Mucosa of descending colon (tissue), 3 donors: ENCODE measurements around the gene NR6A1. TPM values are rescaled to one million over a fixed set of nuclear protein-coding genes. Genes with fewer than 3 reads are reported as not detected.

ENCODE experiments used
- ATAC-seq: fragments of 200-7000 bp; cut with Tn5 transposase; one replicate; pipeline ENCODE4 v1.9.1; 2020; ENCODE audit warnings: mild to moderate bottlenecking, moderate library complexity
- DNase-seq, 3 donors: peaks; one replicate each; pipeline ENCODE4 v3.0.0-alpha.2; 2020
- H3K36me3 ChIP-seq: fragments of 200-600 bp; one replicate; pipeline ENCODE4 v1.8.0; 2021; ENCODE audit warnings: low read depth, mild to moderate bottlenecking
- H3K4me1 ChIP-seq: fragments of 200-600 bp; one replicate; pipeline ENCODE4 v1.8.0; 2021; ENCODE audit warnings: low read depth, mild to moderate bottlenecking
- H3K4me3 ChIP-seq: fragments of 200-600 bp; one replicate; pipeline ENCODE4 v1.8.0; 2021; ENCODE audit warnings: mild to moderate bottlenecking
- H3K9me3 ChIP-seq: fragments of 200-600 bp; one replicate; pipeline ENCODE4 v1.8.0; 2021; ENCODE audit warnings: mild to moderate bottlenecking
- intact Hi-C, 2 donors: fragments of 100-400 bp; cut with DNase I in 1 of 2; cut with micrococcal nuclease in 1 of 2; formaldehyde crosslinking; loops; one replicate each; pipeline versions ENCODE4 v1.11.0 to v1.11.1; 2022; cut with DNase I, micrococcal nuclease
- total RNA-seq, 3 donors: library from RNA; stranded (reverse); fragmentation: NEBNext Ultra II Directional in 2 of 3; extraction: Animal tissue kit (Norgen Biotek cat#: 25700) in 2 of 3; gene quantifications; one replicate each; pipeline versions ENCODE4 v1.2.1 to v1.2.4, GENCODE V29; 2021 to 2023
- TF ChIP-seq, protein P1 (sequence below): fragments of 200-600 bp; IDR thresholded peaks from one replicate; pipeline ENCODE4 v1.8.0; 2022; ENCODE audit warnings: antibody characterized with exemption, mild to moderate bottlenecking
- donor health status: DM: no; HTN: no; CAD: no; lungs with moderate emphysema.
- donor health status: DM: no; HTN: no; CAD: no.
- donor health status: DM: no; HTN: yes; CAD: no.

The NR6A1 gene
- total RNA-seq, 3 donors from 2014 or later: 5.6 to 8.4 (median 7.0) TPM

DNA sequence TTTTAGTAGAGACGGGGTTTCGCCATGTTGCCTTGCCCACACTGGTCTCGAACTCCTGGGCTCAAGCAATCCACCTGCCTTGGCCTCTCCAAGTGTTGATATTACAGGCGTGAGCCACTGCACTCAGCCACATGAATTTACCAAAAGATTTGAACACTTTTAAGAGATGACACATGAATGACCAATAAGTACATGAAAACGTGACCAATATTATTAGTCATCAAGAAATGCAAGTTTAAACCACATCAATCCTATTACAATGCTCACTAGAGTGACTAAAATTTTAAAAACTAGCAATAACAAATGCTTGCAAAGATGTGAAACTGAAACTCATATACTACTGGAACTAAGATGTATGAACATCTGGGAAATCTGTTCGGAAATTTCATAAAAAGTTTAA lies 54.3 kb downstream of the NR6A1 start:
- intact Hi-C loops: no loop called here
- DNase-seq (no peak), ATAC-seq (no peak)

DNA sequence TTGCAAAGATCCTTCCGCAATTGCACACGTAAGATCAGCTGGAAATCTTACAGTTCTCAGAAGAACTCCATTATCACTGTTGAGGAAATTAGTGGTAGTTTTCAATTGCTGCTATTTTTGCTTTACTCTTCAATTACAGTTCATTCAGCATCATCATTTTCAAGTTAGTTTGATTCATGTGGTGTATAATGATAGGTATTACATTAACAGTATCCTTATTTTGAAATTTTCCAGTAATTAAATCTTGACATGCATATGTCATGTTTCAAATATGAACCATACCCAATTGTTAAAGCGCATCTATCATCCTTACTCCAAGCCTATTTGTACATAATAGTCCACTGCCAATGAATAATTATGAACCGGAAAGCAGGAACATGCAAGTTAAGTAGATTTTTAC lies 60.3 kb downstream of the NR6A1 start:
- ATAC-seq (no peak), DNase-seq (no peak)
- H3K4me3 ChIP-seq: no peak overlapping the region
- intact Hi-C loops: loop anchor here in 1 of 2 donors (5.0 kb wide), 1 partner anchor 93 kb away; no protein-coding TSS in a partner anchor
- TF ChIP-seq, protein P1, sequence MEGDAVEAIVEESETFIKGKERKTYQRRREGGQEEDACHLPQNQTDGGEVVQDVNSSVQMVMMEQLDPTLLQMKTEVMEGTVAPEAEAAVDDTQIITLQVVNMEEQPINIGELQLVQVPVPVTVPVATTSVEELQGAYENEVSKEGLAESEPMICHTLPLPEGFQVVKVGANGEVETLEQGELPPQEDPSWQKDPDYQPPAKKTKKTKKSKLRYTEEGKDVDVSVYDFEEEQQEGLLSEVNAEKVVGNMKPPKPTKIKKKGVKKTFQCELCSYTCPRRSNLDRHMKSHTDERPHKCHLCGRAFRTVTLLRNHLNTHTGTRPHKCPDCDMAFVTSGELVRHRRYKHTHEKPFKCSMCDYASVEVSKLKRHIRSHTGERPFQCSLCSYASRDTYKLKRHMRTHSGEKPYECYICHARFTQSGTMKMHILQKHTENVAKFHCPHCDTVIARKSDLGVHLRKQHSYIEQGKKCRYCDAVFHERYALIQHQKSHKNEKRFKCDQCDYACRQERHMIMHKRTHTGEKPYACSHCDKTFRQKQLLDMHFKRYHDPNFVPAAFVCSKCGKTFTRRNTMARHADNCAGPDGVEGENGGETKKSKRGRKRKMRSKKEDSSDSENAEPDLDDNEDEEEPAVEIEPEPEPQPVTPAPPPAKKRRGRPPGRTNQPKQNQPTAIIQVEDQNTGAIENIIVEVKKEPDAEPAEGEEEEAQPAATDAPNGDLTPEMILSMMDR: no peak
- H3K9me3 ChIP-seq: no peaks in the 10 kb centered on the region
- peaks cover 9% of the 10 kb centered on the region for H3K4me1 ChIP-seq
- no peaks in the 10 kb centered on the region for H3K36me3 ChIP-seq

More for the DNA sequence above, 54.3 kb downstream of the NR6A1 start:
- Histone ChIP-seq H3K36me3 (no peaks in the 10 kb centered on the region), H3K4me3 (no peak overlapping the region), H3K9me3 (no peaks in the 10 kb centered on the region), H3K4me1 (peaks cover 7% of the 10 kb centered on the region)
- TF ChIP-seq, protein P1: no peak

DNA sequence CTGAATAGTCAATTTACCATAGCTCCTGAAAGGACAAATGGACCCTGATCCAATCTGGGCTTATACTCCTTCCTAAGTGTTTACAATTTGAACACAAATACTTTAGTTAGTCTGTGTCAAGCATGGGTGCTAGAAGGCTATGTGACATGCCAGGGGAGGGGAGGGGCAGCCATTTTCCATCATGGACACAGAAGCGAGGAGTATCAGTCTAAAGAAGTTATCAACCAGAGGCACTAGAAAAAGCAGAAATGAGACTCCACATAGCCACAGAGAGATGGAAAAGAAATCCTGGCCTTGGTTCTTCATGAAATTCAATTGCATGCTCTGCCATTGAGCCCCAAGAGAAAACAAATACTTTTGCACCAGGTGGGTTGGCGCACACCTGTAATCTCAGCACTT lies 61.8 kb downstream of the NR6A1 start:
- intact Hi-C loops: no loop called here
- Histone ChIP-seq H3K9me3 (no peaks in the 10 kb centered on the region), H3K4me3 (no peak overlapping the region), H3K36me3 (no peaks in the 10 kb centered on the region), H3K4me1 (peaks cover 9% of the 10 kb centered on the region)
- TF ChIP-seq, protein P1: no peak
- no peak for DNase-seq
- no peak for ATAC-seq

DNA sequence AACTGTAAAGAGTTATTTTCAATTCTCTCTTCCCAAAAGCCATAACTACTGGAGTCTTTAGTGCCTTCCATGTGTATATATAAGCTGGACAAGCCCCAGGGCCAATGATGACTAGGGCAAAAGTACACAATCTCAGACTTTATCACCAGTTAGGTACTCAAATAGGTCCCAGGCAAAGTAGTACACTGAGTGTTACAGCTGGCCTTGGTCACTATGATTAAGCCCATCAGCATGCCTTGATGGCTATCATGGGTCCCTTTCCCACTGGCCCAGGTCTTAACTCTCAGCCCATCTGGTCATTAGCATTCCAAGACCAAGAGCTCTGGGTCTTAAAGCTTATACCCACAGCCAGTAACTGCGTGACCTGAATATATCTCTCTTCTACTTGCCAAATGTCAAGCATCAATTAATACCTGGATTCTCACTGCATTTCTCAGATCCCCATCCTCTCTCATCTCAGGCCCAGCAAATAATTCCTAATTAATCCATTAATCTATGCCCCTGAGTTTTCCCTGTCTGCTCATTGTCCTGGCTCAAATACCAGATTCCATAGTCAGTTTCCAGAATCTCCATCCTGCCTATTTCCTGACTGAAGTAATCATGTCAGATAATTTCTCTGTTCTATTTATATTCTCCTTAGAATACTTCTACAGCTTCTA lies 62.3 kb downstream of the NR6A1 start:
- H3K4me1 ChIP-seq: peaks cover 9% of the 10 kb centered on the region
- no peak overlapping the region for H3K4me3 ChIP-seq
- TF ChIP-seq, protein P1: no peak
- H3K36me3 ChIP-seq: no peaks in the 10 kb centered on the region
- DNase-seq (peak in 1 of 3 donors; percentile 63), ATAC-seq (peak; percentile 89)
- intact Hi-C loops: no loop called here
- H3K9me3 ChIP-seq: no peaks in the 10 kb centered on the region

DNA sequence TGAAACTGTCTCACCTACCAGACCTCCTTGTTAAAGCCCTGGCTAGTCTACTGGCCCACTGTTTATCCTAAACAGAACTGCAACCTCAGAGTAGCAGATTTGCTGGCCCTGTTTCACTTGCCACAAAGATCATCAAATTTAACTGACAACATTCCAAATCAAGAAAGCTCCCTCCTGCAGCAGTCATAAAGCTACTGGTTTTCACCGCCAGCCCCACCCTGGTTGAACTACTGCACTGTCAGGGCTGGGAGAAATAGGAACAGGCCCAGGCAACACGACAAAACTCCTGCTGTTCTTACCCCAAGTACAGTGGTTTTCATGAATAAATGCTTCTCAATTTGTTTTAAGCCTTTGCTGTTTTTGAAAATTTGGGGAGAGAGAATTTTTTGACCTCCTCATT lies 63.0 kb downstream of the NR6A1 start:
- TF ChIP-seq, protein P1: no peak
- peak; percentile 65 to 67 (median 66) for DNase-seq
- H3K9me3 ChIP-seq: no peaks in the 10 kb centered on the region
- H3K36me3 ChIP-seq: no peaks in the 10 kb centered on the region
- no peak overlapping the region for H3K4me3 ChIP-seq
- intact Hi-C loops: no loop called here
- H3K4me1 ChIP-seq: peaks cover 9% of the 10 kb centered on the region
- peak; percentile 87 for ATAC-seq
